HEK293 (cell line): ENCODE measurements around the gene TNFAIP8.

Source experiments
- CTCF ChIA-PET: fragments of 350-600 bp; formaldehyde crosslinking; extraction: SDS; loops from one replicate; lab custom pipeline; 2021; ENCODE audit warnings: antibody characterized with exemption; lab: Yijun Ruan, JAX
- POLR2A ChIA-PET: fragments of 300-600 bp; formaldehyde crosslinking; extraction: SDS; loops from one replicate; lab custom pipeline; 2020; ENCODE audit warnings: antibody characterized with exemption, inconsistent platforms; lab: Yijun Ruan, JAX
- H3K27ac ChIP-seq: fragments of 200-500 bp; sonication (Bioruptor generic); 2 replicates; pipeline ENCODE4 v1.5.1; 2014; ENCODE audit warnings: low read depth, low read length, control low read depth, inconsistent platforms; ENCODE audit errors: extremely low read depth
- H3K36me3 ChIP-seq, 2 experiments: fragments of 200-500 bp in 1 of 2; sonication (Bioruptor generic) in 1 of 2; 1 replicate in 1 of 2; 2 replicates in 1 of 2; pipeline ENCODE4 v1.5.1; 2014 to 2017; ENCODE audit warnings: inconsistent platforms in 2 of 2, low read length in 2 of 2; ENCODE audit not compliant: control insufficient read depth in 2 of 2, insufficient read depth in 1 of 2
- H3K4me1 ChIP-seq: fragments of 200-500 bp; sonication (Bioruptor generic); 2 replicates; pipeline ENCODE4 v1.5.1; 2014; ENCODE audit warnings: mild to moderate bottlenecking, low read length, inconsistent platforms; ENCODE audit not compliant: control insufficient read depth, insufficient read depth
- H3K4me3 ChIP-seq: 2 replicates; pipeline ENCODE4 v1.5.1; 2011; ENCODE audit warnings: low read depth, mild to moderate bottlenecking, control low read depth, low read length, moderate library complexity
- H3K9me3 ChIP-seq: fragments of 200-500 bp; sonication (Bioruptor generic); 2 replicates; pipeline ENCODE4 v1.5.1; 2014; ENCODE audit warnings: low read depth, low read length, inconsistent platforms; ENCODE audit not compliant: control insufficient read depth, insufficient read depth
- KLF10 ChIP-seq: fragments of 450-650 bp; IDR thresholded peaks from 2 replicates; pipeline ENCODE4 v1.5.1; 2018; ENCODE audit warnings: missing biosample characterization, mild to moderate bottlenecking, missing genetic modification characterization
- KLF7 ChIP-seq: fragments of 450-650 bp; formaldehyde crosslinking; IDR thresholded peaks from 2 replicates; pipeline ENCODE4 v1.5.1; 2016; ENCODE audit warnings: missing biosample characterization, missing genetic modification characterization, borderline replicate concordance
- KLF8 ChIP-seq: fragments of 450-650 bp; formaldehyde crosslinking; IDR thresholded peaks from 2 replicates; pipeline ENCODE4 v1.5.1; 2016; ENCODE audit warnings: missing biosample characterization, missing genetic modification characterization
- MYNN ChIP-seq: fragments of 450-650 bp; formaldehyde crosslinking; IDR thresholded peaks from 2 replicates; pipeline ENCODE4 v1.5.1; 2016; ENCODE audit warnings: missing biosample characterization, missing genetic modification characterization, borderline replicate concordance
- OSR2 ChIP-seq: fragments of 450-650 bp; formaldehyde crosslinking; IDR thresholded peaks from 2 replicates; pipeline ENCODE4 v1.5.1; 2016; ENCODE audit warnings: missing biosample characterization, missing genetic modification characterization
- REPIN1 ChIP-seq: fragments of 450-650 bp; formaldehyde crosslinking; IDR thresholded peaks from 2 replicates; pipeline ENCODE4 v1.5.1; 2017; ENCODE audit warnings: missing biosample characterization, missing genetic modification characterization, low read depth
- SCRT1 ChIP-seq: fragments of 450-650 bp; formaldehyde crosslinking; IDR thresholded peaks from 2 replicates; pipeline ENCODE4 v1.5.1; 2016; ENCODE audit warnings: missing biosample characterization, missing genetic modification characterization, borderline replicate concordance
- TCF7L2 ChIP-seq: IDR thresholded peaks from 2 replicates; pipeline ENCODE4 v1.6.1; 2011; ENCODE audit warnings: low read depth, mild to moderate bottlenecking, inconsistent platforms, low read length, moderate library complexity, borderline replicate concordance
- YY2 ChIP-seq: fragments of 450-650 bp; formaldehyde crosslinking; IDR thresholded peaks from 2 replicates; pipeline ENCODE4 v1.5.1; 2016; ENCODE audit warnings: missing biosample characterization, missing genetic modification characterization
- ZBTB20 ChIP-seq: fragments of 450-650 bp; formaldehyde crosslinking; IDR thresholded peaks from 2 replicates; pipeline ENCODE4 v1.5.1; 2016; ENCODE audit warnings: missing biosample characterization, missing genetic modification characterization
- ZBTB26 ChIP-seq: fragments of 450-650 bp; formaldehyde crosslinking; optimal IDR thresholded peaks from 2 replicates; pipeline ENCODE3; 2016; ENCODE audit warnings: missing biosample characterization, mild to moderate bottlenecking, missing genetic modification characterization
- ZBTB7A ChIP-seq: fragments of 450-650 bp; formaldehyde crosslinking; IDR thresholded peaks from 2 replicates; pipeline ENCODE4 v1.5.1; 2016; ENCODE audit warnings: low read depth, missing biosample characterization, missing genetic modification characterization
- ZNF121 ChIP-seq: fragments of 450-650 bp; formaldehyde crosslinking; IDR thresholded peaks from 2 replicates; pipeline ENCODE4 v1.5.1; 2016; ENCODE audit warnings: missing biosample characterization, missing genetic modification characterization
- ZNF155 ChIP-seq: fragments of 450-650 bp; formaldehyde crosslinking; IDR thresholded peaks from 2 replicates; pipeline ENCODE4 v1.5.1; 2016; ENCODE audit warnings: missing biosample characterization, missing genetic modification characterization
- ZNF2 ChIP-seq: fragments of 450-650 bp; formaldehyde crosslinking; IDR thresholded peaks from 2 replicates; pipeline ENCODE4 v1.5.1; 2016; ENCODE audit warnings: missing biosample characterization, missing genetic modification characterization
- ZNF223 ChIP-seq: fragments of 450-650 bp; formaldehyde crosslinking; IDR thresholded peaks from 2 replicates; pipeline ENCODE4 v1.5.1; 2016; ENCODE audit warnings: missing biosample characterization, missing genetic modification characterization
- ZNF239 ChIP-seq: fragments of 450-650 bp; formaldehyde crosslinking; IDR thresholded peaks from 2 replicates; pipeline ENCODE4 v1.5.1; 2016; ENCODE audit warnings: missing biosample characterization, missing genetic modification characterization
- ZNF274 ChIP-seq, 2 experiments: fragments of 200-500 bp in 1 of 2; fragments of 450-650 bp in 1 of 2; sonication (Bioruptor generic) in 1 of 2; formaldehyde crosslinking in 1 of 2; IDR thresholded peaks; 2 replicates each; pipeline versions ENCODE4 v1.5.1 to v1.6.1; 2014 to 2016; ENCODE audit warnings: borderline replicate concordance in 1 of 2, inconsistent platforms in 1 of 2, low read length in 1 of 2, missing biosample characterization in 1 of 2, missing genetic modification characterization in 1 of 2
- ZNF280C ChIP-seq: fragments of 450-650 bp; formaldehyde crosslinking; IDR thresholded peaks from 2 replicates; pipeline ENCODE4 v1.5.1; 2016; ENCODE audit warnings: missing biosample characterization, missing genetic modification characterization
- ZNF302 ChIP-seq: fragments of 450-650 bp; formaldehyde crosslinking; IDR thresholded peaks from 2 replicates; pipeline ENCODE4 v1.5.1; 2016; ENCODE audit warnings: missing biosample characterization, missing genetic modification characterization, low read depth
- ZNF362 ChIP-seq: fragments of 450-650 bp; formaldehyde crosslinking; IDR thresholded peaks from 2 replicates; pipeline ENCODE4 v1.5.1; 2016; ENCODE audit warnings: missing biosample characterization, missing genetic modification characterization
- ZNF561 ChIP-seq: fragments of 450-650 bp; IDR thresholded peaks from 2 replicates; pipeline ENCODE4 v1.5.1; 2018; ENCODE audit warnings: missing biosample characterization, missing genetic modification characterization, borderline replicate concordance
- ZNF585B ChIP-seq: fragments of 450-650 bp; formaldehyde crosslinking; IDR thresholded peaks from 2 replicates; pipeline ENCODE4 v1.5.1; 2016; ENCODE audit warnings: missing biosample characterization, missing genetic modification characterization
- ZNF596 ChIP-seq: fragments of 450-650 bp; IDR thresholded peaks from 2 replicates; pipeline ENCODE4 v1.5.0; 2018; ENCODE audit warnings: missing biosample characterization, mild to moderate bottlenecking, missing genetic modification characterization, moderate library complexity
- ZNF600 ChIP-seq: fragments of 450-650 bp; formaldehyde crosslinking; IDR thresholded peaks from 2 replicates; pipeline ENCODE4 v1.5.1; 2016; ENCODE audit warnings: missing biosample characterization, missing genetic modification characterization
- ZNF626 ChIP-seq: fragments of 450-650 bp; sonication (Bioruptor Pico); formaldehyde crosslinking; IDR thresholded peaks from 2 replicates; pipeline ENCODE4 v1.5.1; 2018; ENCODE audit warnings: missing biosample characterization, missing genetic modification characterization, inconsistent platforms
- ZNF785 ChIP-seq: fragments of 450-650 bp; formaldehyde crosslinking; IDR thresholded peaks from 2 replicates; pipeline ENCODE4 v1.5.1; 2016; ENCODE audit warnings: missing biosample characterization, missing genetic modification characterization

TNFAIP8 gene

GRCh38 chr5:119316906-119317305 is 38.9 kb upstream of the TNFAIP8 start:
- H3K4me3 ChIP-seq, result no peak overlapping the region
- H3K27ac ChIP-seq, result no peak overlapping the region
- TF ChIP-seq KLF8 (tag by site-specific recombination) (no peak), ZBTB20 (tag by site-specific recombination) (no peak), KLF7 (no peak), ZBTB7A (tag by site-specific recombination) (no peak), ZNF274 (IDR thresholded peaks at IDR 0.05; ENCODE audit: low read length) (no peak), ZNF274 (tag by site-specific recombination; IDR thresholded peaks at IDR 0.05; ENCODE audit: borderline replicate concordance) (no peak)
- H3K9me3 ChIP-seq, result no peaks in the 10 kb centered on the region
- no peaks in the 10 kb centered on the region for H3K36me3 ChIP-seq
- CTCF ChIA-PET, result interaction anchor here (1.0 to 1.6 kb wide), 2 partner anchors 14 to 329 kb away, joined by 3 to 4 read pairs; partner anchors contain the start of gene DTWD2
- POLR2A ChIA-PET, result no interaction called here
- H3K4me1 ChIP-seq, result peaks cover 5% of the 10 kb centered on the region; the same call in 1 of the 2 replicates

GRCh38 chr5:119318256-119318894 is 37.4 kb upstream of the TNFAIP8 start:
- H3K4me3 ChIP-seq, result no peak overlapping the region
- H3K9me3 ChIP-seq, result no peaks in the 10 kb centered on the region
- CTCF ChIA-PET, result interaction anchor here (0.7 to 1.6 kb wide), 3 partner anchors 15 to 331 kb away, joined by 3 to 4 read pairs (median 3); partner anchors contain the start of gene DTWD2
- no peaks in the 10 kb centered on the region for H3K36me3 ChIP-seq
- peaks cover 16% of the 10 kb centered on the region for H3K4me1 ChIP-seq
- H3K27ac ChIP-seq, result no peak overlapping the region
- no peak for TF ChIP-seq ZNF561
- TF ChIP-seq MYNN (tag by site-specific recombination), result no peak
- TF ChIP-seq ZNF596, result no peak
- no peak for TF ChIP-seq ZNF626 (tag by site-specific recombination)
- TF ChIP-seq KLF10 (tag by site-specific recombination), result no peak
- TF ChIP-seq, all 188 proteins: peak for 0
- POLR2A ChIA-PET, result no interaction called here

GRCh38 chr5:119319401-119319800 is 36.4 kb upstream of the TNFAIP8 start:
- ChIA-PET POLR2A (no interaction called here), CTCF (interaction anchor here (0.6 kb wide), 1 partner anchor 32 kb away, joined by 6 read pairs; no protein-coding TSS in a partner anchor)
- H3K4me1 ChIP-seq, result peaks cover 16% of the 10 kb centered on the region
- no peak for TF ChIP-seq ZNF121
- no peak for TF ChIP-seq ZNF596
- TF ChIP-seq ZNF2 (tag by site-specific recombination), result no peak
- no peak for TF ChIP-seq ZNF223
- TF ChIP-seq ZNF302 (tag by site-specific recombination), result no peak
- TF ChIP-seq ZNF600 (tag by site-specific recombination), result no peak
- TF ChIP-seq ZBTB26 (tag by site-specific recombination), result no peak
- no peak for TF ChIP-seq ZNF785 (tag by site-specific recombination)
- no peak for TF ChIP-seq ZNF155 (tag by site-specific recombination)
- TF ChIP-seq REPIN1 (tag by site-specific recombination), result no peak
- TF ChIP-seq YY2, result no peak
- no peak for TF ChIP-seq OSR2
- TF ChIP-seq TCF7L2, result no peak
- TF ChIP-seq ZNF280C (tag by site-specific recombination), result no peak
- TF ChIP-seq ZNF362 (tag by site-specific recombination), result no peak
- no peak for TF ChIP-seq ZNF585B
- TF ChIP-seq ZNF239, result no peak
- no peak for TF ChIP-seq SCRT1

More at GRCh38 chr5:119319401-119319800, 36.4 kb upstream of the TNFAIP8 start:
- Histone ChIP-seq H3K27ac (no peak overlapping the region), H3K36me3 (no peaks in the 10 kb centered on the region), H3K4me3 (no peak overlapping the region), H3K9me3 (no peaks in the 10 kb centered on the region)
